OCI-LY3 (cell line): ENCODE data around the gene SH2D4B.

Source experiments
- EZH2phosphoT487 ChIP-seq: fragments of 200-600 bp; shearing (Covaris generic); IDR thresholded peaks from 2 replicates; pipeline ENCODE4 v1.6.1; 2018; ENCODE audit warnings: antibody characterized with exemption, mixed run types, low read depth
- TF ChIP-seq, protein P1 (sequence below): fragments of 200-600, 300-600 bp; sonication (generic); IDR thresholded peaks from 2 replicates; pipeline ENCODE4 v1.5.1; 2014; ENCODE audit warnings: antibody characterized with exemption, low read length, low read depth

DNA sequence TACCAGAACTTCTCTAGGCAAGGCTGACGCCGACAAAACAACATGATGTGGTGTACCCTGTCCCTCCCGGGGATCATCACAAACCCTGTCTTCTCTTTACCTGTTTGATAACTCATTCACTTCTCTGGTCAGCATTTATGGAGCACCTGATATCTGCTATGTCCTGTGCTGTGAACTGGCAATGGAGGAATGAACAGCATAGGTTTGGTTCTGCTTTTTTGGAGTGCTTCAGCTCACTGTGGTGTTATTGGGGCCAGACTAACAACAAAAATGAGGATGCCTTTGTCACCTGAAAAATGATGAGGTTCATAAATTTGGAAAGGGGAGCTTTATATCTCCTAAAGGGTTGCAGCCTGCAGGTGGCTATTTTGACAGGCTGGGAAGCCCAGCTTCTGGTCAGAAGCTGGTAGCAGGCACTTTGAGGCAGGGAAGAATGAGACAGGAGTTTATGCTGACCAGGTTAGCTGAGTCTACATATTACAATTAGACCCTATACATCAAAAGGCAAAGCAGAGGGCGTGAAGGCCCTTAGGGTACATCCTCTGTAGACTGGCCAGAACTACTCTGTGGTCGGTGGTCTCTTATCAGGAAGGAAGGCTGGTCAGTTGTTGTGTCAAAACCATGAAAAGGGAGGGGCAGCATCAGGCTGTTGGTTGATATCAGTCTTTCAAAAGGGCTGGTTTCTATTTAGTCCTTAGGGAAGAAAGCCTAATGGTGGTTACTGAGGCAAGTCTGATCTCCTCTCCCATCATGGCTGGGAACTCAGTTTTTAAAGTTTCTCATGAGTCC, 42.3 kb downstream of the SH2D4B start:
- TF ChIP-seq, protein P1, sequence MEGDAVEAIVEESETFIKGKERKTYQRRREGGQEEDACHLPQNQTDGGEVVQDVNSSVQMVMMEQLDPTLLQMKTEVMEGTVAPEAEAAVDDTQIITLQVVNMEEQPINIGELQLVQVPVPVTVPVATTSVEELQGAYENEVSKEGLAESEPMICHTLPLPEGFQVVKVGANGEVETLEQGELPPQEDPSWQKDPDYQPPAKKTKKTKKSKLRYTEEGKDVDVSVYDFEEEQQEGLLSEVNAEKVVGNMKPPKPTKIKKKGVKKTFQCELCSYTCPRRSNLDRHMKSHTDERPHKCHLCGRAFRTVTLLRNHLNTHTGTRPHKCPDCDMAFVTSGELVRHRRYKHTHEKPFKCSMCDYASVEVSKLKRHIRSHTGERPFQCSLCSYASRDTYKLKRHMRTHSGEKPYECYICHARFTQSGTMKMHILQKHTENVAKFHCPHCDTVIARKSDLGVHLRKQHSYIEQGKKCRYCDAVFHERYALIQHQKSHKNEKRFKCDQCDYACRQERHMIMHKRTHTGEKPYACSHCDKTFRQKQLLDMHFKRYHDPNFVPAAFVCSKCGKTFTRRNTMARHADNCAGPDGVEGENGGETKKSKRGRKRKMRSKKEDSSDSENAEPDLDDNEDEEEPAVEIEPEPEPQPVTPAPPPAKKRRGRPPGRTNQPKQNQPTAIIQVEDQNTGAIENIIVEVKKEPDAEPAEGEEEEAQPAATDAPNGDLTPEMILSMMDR, result no peak
- no peak for TF ChIP-seq EZH2phosphoT487
